Fibroblast of lung (primary cell): Measurements from ENCODE around the gene ACSS3.

Experiments
- CTCF ChIP-seq, 2 donors: IDR thresholded peaks in 1 of 2; conservative IDR thresholded peaks in 1 of 2; 1 replicate in 1 of 2; 2 replicates in 1 of 2; pipeline ENCODE4 v1.5.1; 2011 to 2012; ENCODE audit warnings: low read length in 2 of 2, control low read depth in 1 of 2, inconsistent platforms in 1 of 2, low read depth in 1 of 2, mild to moderate bottlenecking in 1 of 2
- EZH2 ChIP-seq: IDR thresholded peaks from 2 replicates; pipeline ENCODE4 v1.5.1; 2012; ENCODE audit warnings: low read length, control low read depth, mild to moderate bottlenecking; ENCODE audit errors: missing control alignments

- TF ChIP-seq CTCF (conservative IDR thresholded peaks at IDR 0.05 in 1 of 2, IDR thresholded peaks at IDR 0.05 in 1 of 2; ENCODE audit: low read depth in 1 of 2, low read length in 2 of 2): no peak
- no peak for TF ChIP-seq EZH2
Measured at GRCh38 chr12:81083906-81084513, 6.1 kb downstream of the ACSS3 start.
